H4 (cell line): Measurements from ENCODE around the gene OR51V1. TPM values are rescaled to one million over a fixed set of nuclear protein-coding genes. Genes with fewer than 3 reads are reported as not detected.
"Not testable (repeated sequence)": the region's sequence is repeated elsewhere in the genome, so short reads cannot be mapped to it uniquely, and the experiment has no call there.

ENCODE experiments used
- DNase-seq: peaks from one replicate; pipeline ENCODE4 v3.0.0-alpha.2; 2015; ENCODE audit warnings: low spot score
- total RNA-seq: library from RNA; depleted of rRNA; stranded (reverse); fragments of >200 nt; shearing (Covaris generic); gene quantifications from 2 replicates; pipeline ENCODE4 v1.2.3, GENCODE V29; 2014; rRNA removed

The OR51V1 gene
- total RNA-seq, 1 experiment from 2014 or later: not detected

- no peak for DNase-seq
Measured at GRCh38 chr11:5171856-5172255, 28.6 kb downstream of the OR51V1 start.

GRCh38 chr11:5165898-5166297 is 34.6 kb downstream of the OR51V1 start:
- not testable (repeated sequence) for DNase-seq

DNA sequence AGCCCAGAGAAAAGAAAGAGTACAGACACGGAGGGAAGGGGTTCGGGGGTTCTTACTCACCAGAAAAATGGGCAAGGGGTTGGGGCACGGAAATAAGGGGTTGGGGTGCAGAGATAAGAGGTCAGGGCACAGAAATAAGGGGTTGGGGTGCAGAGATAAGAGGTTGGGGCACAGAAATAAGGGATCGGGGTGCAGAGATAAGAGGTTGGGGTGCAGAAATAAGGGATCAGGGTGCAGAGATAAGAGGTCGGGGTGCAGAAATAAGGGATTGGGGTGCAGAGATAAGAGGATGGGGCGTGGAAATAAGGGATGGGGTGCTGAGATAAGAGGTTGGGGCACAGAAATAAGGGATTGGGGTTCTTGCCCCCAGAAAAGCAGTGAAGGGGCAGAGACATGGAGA is 35.7 kb downstream of the OR51V1 start:
- DNase-seq: not testable (repeated sequence)

- DNase-seq: not testable (repeated sequence)
Measured at GRCh38 chr11:5161045-5161444, 39.4 kb downstream of the OR51V1 start.

GRCh38 chr11:5160217-5160616 is 40.3 kb downstream of the OR51V1 start:
- DNase-seq: not testable (repeated sequence)

- no peak for DNase-seq
Measured at GRCh38 chr11:5159806-5160205, 40.7 kb downstream of the OR51V1 start.

DNA sequence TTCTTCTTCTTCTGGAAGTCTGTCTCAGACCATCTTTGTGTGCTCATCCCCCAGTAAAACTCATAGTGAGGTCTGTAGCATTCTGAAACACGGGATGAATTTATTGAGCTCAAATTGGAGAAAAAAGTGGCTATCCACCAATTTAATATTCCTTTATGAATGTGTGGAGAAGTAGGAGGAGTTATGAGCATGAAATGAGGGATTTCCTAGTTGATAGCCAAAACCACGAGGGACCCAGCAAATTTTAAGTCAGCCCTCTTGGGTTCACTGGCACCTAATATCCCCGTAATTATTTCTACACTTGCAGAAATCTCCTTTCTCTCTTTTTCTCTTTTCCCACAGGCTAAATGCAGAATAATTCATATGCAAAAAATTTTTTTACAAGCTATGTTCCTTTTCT is 45.8 kb downstream of the OR51V1 start, which contains the start of gene OR52A1:
Gene OR52A1 (minus strand): TSS at position 101 of the 400 bp plus-strand sequence. CDS start 2,388 bp downstream, outside the sequence.
- no peak for DNase-seq

DNA sequence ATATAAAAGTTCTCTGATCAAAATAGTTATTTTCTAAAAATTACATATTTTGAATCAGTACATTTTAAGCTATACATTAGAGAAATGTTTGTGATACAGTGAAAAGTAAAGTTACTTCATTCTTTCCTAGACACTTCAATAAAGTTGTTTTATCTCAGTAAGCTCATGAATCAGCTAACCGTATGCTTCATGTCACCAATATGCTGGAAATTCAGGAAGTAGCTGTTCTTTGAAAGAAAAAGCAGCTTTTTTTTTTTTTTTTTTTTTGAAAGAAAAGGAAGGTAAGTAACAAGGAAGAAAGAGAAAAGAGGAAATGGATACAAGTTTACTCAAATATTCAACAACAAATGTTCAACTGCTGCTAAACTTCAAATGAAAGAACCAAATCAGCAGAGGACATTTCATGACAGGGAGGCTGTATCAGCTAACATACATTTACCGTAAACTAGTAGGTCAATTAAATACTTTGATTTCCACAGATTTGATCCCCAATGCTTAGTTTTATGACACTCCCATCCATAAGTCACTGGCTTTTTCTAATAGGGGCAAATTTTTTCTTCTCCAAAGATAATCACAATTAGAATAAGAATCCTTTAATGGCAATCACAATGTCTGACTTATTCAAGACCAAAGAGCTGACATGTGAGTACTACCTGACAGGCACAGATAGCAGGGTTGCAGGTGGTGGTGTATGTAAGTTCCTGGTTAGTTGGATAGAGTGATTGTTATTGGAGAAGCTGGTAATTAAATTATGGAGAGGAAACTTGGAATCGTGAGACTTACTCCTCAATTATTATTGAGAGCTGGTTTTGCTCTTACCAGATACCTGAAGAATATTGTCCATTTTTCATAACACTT is 46.7 kb downstream of the OR51V1 start:
- DNase-seq: no peak

GRCh38 chr11:5151713-5152153 is 48.7 kb downstream of the OR51V1 start:
- DNase-seq: no peak

Other genes starting within 250 kb of the OR51V1 start
- gene OR51A2, start 245.0 kb downstream of the OR51V1 start, total RNA-seq: not detected in 2 replicates
- gene OR51L1, start 205.8 kb downstream of the OR51V1 start, total RNA-seq: not detected in 2 replicates
- not detected in 2 replicates for gene OR52J3, start 154.2 kb downstream of the OR51V1 start, total RNA-seq
- 0.23 and 1.8 TPM in 2 replicates for gene OR52E2, start 141.1 kb downstream of the OR51V1 start, total RNA-seq
- not detected in 2 replicates for gene OR52E1, start 131.1 kb downstream of the OR51V1 start, total RNA-seq
- gene OR52A5, start 62.3 kb downstream of the OR51V1 start, total RNA-seq: not detected in 2 replicates
- gene OR52A1, start 45.9 kb downstream of the OR51V1 start, total RNA-seq: not detected in 2 replicates
- not detected in 2 replicates for gene HBB, start 26.4 kb upstream of the OR51V1 start, total RNA-seq
- not detected in 2 replicates for gene HBD, start 33.8 kb upstream of the OR51V1 start, total RNA-seq
- gene HBG1, start 49.2 kb upstream of the OR51V1 start, total RNA-seq: 2.1 TPM in 1 of 2 replicates, not detected in the other
- gene HBG2, start 54.1 kb upstream of the OR51V1 start, total RNA-seq: 0.23 and 2.6 TPM in 2 replicates
- 28.6 and 32.7 TPM in 2 replicates for gene HBE1, start 69.3 kb upstream of the OR51V1 start, total RNA-seq
- 1.1 and 6.9 TPM in 2 replicates for gene OR51B4, start 101.3 kb upstream of the OR51V1 start, total RNA-seq
- gene OR51B2, start 123.6 kb upstream of the OR51V1 start, total RNA-seq: not detected in 2 replicates
- gene OR51B5, start 142.8 kb upstream of the OR51V1 start, total RNA-seq: 28.2 and 31.4 TPM in 2 replicates
- not detected in 2 replicates for gene OR51B6, start 150.8 kb upstream of the OR51V1 start, total RNA-seq
- gene OR51M1, start 183.1 kb upstream of the OR51V1 start, total RNA-seq: not detected in 2 replicates
- not detected in 2 replicates for gene OR51Q1, start 221.4 kb upstream of the OR51V1 start, total RNA-seq
- 0.45 TPM in 1 of 2 replicates, not detected in the other for gene OR51I1, start 240.8 kb upstream of the OR51V1 start, total RNA-seq
- not detected in 2 replicates for gene OR51I2, start 248.6 kb upstream of the OR51V1 start, total RNA-seq